ENCODE results near the gene EEF1AKMT4.

The EEF1AKMT4 gene

DNA sequence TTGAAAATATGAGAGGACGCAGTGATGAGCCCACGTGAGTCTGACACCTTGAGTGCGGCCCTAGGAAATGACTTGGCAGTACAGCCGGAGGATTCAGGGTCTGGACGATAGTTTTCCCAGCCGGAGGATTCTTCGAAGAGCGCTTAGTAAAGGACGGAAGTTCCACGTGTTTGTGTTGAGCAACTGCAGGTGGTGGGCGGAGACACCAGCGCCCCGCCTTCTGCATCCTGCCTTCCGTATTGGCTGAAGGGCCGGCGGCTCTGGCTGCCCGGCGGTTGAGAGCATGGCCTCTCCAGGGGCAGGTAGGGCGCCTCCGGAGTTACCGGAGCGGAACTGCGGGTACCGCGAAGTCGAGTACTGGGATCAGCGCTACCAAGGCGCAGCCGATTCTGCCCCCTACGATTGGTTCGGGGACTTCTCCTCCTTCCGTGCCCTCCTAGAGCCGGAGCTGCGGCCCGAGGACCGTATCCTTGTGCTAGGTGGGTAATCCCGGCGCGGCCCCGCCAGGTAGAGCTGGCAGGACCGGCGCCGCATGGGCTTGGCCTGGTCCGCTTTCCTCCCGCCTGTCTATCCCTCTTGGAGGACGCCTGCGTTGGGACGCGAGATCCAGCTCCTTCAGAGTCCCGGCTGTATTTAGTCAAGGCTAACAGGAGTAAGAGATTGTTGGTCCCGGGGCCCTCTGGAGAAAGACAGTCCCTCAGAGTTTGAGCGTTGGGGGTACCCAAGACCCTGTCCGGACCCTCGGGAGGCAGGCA lies at the start of gene EEF1AKMT4:
TSS of gene EEF1AKMT4 (plus strand) at position 261 of the 755 bp plus-strand sequence. CDS start at position 284, 23 bp downstream.
- peak within 1 kb of the TSS; percentile 73 for H3K4me3 ChIP-seq (replicated peaks; ENCODE audit: low read depth, low read length)
- DNase-seq (ENCODE audit: low read depth), result peak; percentile 99
- TF ChIP-seq, protein P1, sequence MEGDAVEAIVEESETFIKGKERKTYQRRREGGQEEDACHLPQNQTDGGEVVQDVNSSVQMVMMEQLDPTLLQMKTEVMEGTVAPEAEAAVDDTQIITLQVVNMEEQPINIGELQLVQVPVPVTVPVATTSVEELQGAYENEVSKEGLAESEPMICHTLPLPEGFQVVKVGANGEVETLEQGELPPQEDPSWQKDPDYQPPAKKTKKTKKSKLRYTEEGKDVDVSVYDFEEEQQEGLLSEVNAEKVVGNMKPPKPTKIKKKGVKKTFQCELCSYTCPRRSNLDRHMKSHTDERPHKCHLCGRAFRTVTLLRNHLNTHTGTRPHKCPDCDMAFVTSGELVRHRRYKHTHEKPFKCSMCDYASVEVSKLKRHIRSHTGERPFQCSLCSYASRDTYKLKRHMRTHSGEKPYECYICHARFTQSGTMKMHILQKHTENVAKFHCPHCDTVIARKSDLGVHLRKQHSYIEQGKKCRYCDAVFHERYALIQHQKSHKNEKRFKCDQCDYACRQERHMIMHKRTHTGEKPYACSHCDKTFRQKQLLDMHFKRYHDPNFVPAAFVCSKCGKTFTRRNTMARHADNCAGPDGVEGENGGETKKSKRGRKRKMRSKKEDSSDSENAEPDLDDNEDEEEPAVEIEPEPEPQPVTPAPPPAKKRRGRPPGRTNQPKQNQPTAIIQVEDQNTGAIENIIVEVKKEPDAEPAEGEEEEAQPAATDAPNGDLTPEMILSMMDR (IDR thresholded peaks at IDR 0.05; ENCODE audit: low read length, missing control alignments), result peak; percentile 46

GRCh38 chr3:184200825-184201224 lies 48.6 kb upstream of the EEF1AKMT4 start:
- H3K4me3 ChIP-seq (replicated peaks; ENCODE audit: low read depth, low read length), result no peak overlapping the region
- TF ChIP-seq, protein P1 (IDR thresholded peaks at IDR 0.05; ENCODE audit: low read length, missing control alignments), result no peak
- DNase-seq (ENCODE audit: low read depth), result no peak

DNA sequence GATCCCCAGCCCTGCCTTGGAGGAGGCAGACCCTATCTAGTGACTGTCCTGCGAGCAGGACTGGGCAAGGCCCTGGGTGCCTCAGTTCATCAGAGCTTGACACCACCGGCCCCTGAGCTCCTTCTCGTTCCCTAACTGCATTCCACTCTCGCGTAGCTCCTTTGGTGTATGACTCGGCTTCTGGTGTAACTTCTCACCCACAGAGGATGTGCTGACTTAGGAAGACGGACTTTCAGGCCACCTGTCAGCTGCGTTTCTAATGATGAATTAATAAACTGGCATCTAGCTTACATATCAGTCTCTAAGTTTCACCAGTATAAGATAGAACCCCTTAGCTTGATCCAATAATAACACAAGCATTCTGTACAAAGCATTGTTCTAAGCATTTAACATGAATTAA lies 45.9 kb upstream of the EEF1AKMT4 start:
- no peak for DNase-seq (ENCODE audit: low read depth)
- TF ChIP-seq, protein P1 (IDR thresholded peaks at IDR 0.05; ENCODE audit: low read length, missing control alignments), result no peak
- no peak overlapping the region for H3K4me3 ChIP-seq (replicated peaks; ENCODE audit: low read depth, low read length)

- DNase-seq (ENCODE audit: low read depth), result peak; percentile 17
- TF ChIP-seq, protein P1 (IDR thresholded peaks at IDR 0.05; ENCODE audit: low read length, missing control alignments), result no peak
- no peak overlapping the region for H3K4me3 ChIP-seq (replicated peaks; ENCODE audit: low read depth, low read length)
Observed at GRCh38 chr3:184209146-184209923, 40.1 kb upstream of the EEF1AKMT4 start.

- no peak overlapping the region for H3K4me3 ChIP-seq (replicated peaks; ENCODE audit: low read depth, low read length)
- TF ChIP-seq, protein P1 (IDR thresholded peaks at IDR 0.05; ENCODE audit: low read length, missing control alignments), result no peak
- DNase-seq (ENCODE audit: low read depth), result no peak
Observed at GRCh38 chr3:184211297-184211696, 38.2 kb upstream of the EEF1AKMT4 start.

GRCh38 chr3:184211718-184212117 lies 37.8 kb upstream of the EEF1AKMT4 start:
- DNase-seq (ENCODE audit: low read depth), result no peak
- H3K4me3 ChIP-seq (replicated peaks; ENCODE audit: low read depth, low read length), result no peak overlapping the region
- TF ChIP-seq, protein P1 (IDR thresholded peaks at IDR 0.05; ENCODE audit: low read length, missing control alignments), result no peak

Measured in fibroblast of pulmonary artery (primary cell).